ENCODE results near the gene CCDC146.
"Not testable (repeated sequence)": the region's sequence is repeated elsewhere in the genome, so short reads cannot be mapped to it uniquely, and the experiment has no call there.

Gene CCDC146

GRCh38 chr7:77306231-77307067 is 184.0 kb downstream of the CCDC146 start:
- no peak for DNase-seq

GRCh38 chr7:77308792-77309191 is 186.4 kb downstream of the CCDC146 start:
- no peak for DNase-seq

- DNase-seq: no peak
These were observed 187.4 kb downstream of the CCDC146 start for GRCh38 chr7:77309714-77310220.

DNA sequence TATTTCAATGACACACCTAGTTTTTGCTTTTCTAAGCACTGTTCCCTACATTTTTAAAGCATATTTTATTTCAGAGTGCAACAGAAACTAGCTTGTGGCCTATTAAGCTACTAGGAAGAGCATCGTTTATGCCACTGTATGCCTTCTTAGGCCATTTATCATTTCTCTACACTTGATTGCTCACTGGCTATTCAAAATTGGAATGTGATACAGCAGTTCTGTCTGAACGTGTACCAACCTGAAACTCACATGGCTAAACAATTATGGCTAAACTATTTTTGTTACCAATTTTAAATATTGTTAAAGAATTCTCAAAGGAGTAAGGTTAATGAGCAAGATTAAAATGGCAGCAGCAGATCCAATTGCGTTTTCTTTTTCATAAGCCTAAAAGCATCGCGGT is 188.6 kb downstream of the CCDC146 start:
- DNase-seq: no peak

- DNase-seq: no peak
These were observed 190.7 kb downstream of the CCDC146 start for GRCh38 chr7:77313085-77313484.

- DNase-seq: no peak
These were observed 191.6 kb downstream of the CCDC146 start for GRCh38 chr7:77313876-77314480.

DNA sequence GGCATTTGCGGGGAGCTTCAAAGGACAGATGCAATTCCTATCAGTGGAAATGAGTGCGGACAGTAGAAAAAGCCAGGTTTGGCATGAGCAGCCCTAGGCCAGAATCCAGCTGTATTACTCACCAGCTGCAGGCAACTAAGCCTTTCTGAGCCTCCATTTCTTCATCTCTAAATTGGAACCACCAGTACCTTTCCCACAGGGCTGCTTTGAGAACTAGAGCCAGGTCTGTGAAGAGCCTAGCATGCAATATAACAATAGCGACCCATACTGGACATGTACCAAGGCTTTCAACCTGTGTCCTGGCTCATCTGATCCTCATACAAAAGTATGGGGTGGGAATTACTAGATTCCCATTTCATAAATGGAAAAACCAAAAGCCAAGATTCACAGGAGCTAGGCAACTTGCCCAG is 192.8 kb downstream of the CCDC146 start:
- no peak for DNase-seq

GRCh38 chr7:77316219-77316978 is 194.0 kb downstream of the CCDC146 start:
- no peak for DNase-seq

- DNase-seq: no peak
These were observed 195.6 kb downstream of the CCDC146 start for GRCh38 chr7:77318019-77318418.

DNA sequence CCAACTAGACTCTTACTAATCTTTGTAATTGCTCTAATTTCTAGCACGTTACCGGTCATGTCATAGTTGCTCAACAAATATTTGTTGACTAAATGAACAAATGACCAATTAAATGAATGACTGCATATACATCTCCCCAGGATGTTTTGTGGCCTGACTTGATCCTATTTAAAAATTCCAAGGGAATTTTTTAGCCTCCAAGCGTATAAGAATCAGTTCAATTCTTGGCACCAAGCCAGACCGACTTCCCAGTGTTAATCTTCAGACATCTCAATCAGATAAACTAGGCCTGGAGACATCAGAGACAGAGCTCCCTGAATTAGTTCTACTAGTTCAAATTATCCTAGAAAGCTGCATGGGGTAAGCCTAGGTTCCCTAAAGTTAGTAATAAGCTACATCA is 197.7 kb downstream of the CCDC146 start:
- DNase-seq: no peak

DNA sequence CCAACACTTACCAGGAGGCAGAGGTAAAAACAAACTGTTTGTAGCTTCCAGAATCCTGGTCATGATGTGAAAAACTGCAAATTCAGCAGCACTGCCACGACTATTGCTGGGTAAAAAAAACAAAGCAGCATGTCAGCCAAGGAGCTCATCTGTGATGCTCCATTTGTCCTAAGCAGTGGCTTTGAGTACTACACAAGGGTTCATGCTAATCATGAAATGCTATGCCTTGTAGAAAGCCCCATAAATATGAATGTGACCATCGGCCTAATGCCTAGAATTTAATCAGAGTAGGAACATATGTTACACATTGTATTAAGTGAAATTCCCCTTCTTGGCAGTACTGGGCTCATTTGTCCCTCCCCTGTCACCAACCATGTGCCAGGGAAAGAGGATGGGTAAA is 198.3 kb downstream of the CCDC146 start:
- DNase-seq: no peak

GRCh38 chr7:77321300-77321699 is 198.9 kb downstream of the CCDC146 start:
- no peak for DNase-seq

- DNase-seq: no peak
These were observed 203.7 kb downstream of the CCDC146 start for GRCh38 chr7:77326131-77326530.

- no peak for DNase-seq
These were observed 204.9 kb downstream of the CCDC146 start for GRCh38 chr7:77327067-77327931.

DNA sequence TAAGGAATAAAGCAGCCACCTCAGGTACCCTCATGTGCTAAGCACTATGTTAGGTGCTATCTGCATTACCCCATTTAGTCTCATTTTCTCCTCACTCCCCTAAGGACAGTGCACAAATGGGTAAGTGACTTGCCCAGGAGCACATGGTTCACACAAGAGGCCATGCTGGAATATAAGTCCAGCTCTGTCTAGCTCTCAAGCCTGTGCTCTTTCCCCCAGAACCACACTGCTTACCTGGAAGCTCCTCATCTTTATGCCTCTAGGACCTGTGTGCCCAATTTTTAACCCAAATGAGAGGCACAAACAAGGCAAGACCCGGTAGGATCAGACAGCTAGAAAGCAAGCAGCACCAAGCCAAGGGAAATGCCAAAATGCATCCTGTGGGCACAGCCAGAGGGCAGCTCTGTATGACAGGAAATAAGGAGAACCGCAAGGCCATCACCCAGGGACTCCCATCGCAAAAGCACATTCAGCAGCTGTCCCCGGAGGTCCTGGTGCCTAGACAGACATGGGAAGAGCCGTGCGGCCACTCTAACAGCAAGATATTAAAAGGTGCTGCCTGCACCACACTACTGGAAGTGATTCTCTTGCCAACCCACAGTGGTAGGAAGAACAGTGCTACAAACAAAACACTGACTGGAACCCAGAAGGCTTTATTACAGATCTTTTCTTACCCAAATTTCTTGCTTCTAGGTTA is 205.7 kb downstream of the CCDC146 start:
- DNase-seq: no peak

DNA sequence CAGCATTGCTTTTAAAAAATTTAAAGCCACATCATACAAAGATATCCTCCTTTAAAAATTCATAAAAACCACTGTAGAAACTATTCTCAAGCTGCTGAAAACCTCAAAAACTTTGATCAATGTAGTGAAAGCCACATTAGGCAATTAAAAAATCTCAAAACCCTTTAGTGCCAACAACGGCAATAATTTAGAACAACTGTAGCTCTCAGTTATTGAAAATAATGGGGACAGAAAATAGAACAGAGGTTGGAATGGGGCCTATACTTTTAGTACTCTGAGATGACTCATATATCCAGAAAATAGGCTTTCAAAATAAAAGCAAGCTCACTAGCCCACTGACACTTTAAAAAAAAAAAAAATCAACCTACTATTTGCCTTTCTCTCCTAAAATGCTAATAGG is 206.3 kb downstream of the CCDC146 start:
- DNase-seq: no peak

- DNase-seq: no peak
These were observed 207.2 kb downstream of the CCDC146 start for GRCh38 chr7:77329466-77330168.

GRCh38 chr7:77330169-77330882 is 207.9 kb downstream of the CCDC146 start:
- no peak for DNase-seq

- peak; percentile 44 to 48 for DNase-seq
These were observed 209.7 kb downstream of the CCDC146 start for GRCh38 chr7:77331938-77332695.

DNA sequence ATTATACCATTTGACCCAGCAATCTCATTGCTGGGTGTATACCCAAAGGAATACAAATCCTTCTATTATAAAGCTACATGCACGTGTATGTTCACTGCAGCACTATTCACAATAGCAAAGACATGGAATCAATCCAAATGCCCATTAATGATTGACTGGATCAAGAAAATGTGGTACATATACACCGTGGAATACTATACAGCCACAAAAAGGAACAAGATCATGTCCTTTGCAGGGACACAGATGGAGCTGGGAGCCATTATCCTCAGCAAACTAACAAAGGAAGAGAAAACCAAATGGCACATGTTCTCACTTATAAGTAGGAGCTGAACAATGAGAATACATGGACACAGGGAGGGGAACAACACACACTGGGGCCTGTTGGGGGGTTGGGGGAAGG is 211.6 kb downstream of the CCDC146 start:
- not testable (repeated sequence) for DNase-seq
